ENCODE measurements around the gene AIG1. TPM values are rescaled to one million over a fixed set of nuclear protein-coding genes. Genes with fewer than 3 reads are reported as not detected.

The AIG1 gene
- total RNA-seq, 1 experiment from 2014 or later = 2.2 TPM

- ChIA-PET POLR2A (ENCODE audit: low non-redundant PET) (no interaction called here), CTCF (no interaction called here)
- no TSS peak for BruUV-seq (replicated peaks)
- no peaks in the 10 kb centered on the region for H3K4me1 ChIP-seq (ENCODE audit: insufficient read depth, low read length, poor library complexity, severe bottlenecking)
- no peak for DNase-seq (ENCODE audit: low spot score)
- H3K27me3 ChIP-seq (replicated peaks; ENCODE audit: insufficient read depth, low read depth, low read length, poor library complexity) = no peaks in the 10 kb centered on the region
- no peak overlapping the region for H3K4me3 ChIP-seq (ENCODE audit: low read depth, low read length, poor library complexity, severe bottlenecking)
- TF ChIP-seq CTCF (conservative IDR thresholded peaks at IDR 0.05; ENCODE audit: low read depth, low read length) (no peak), EZH2 (IDR thresholded peaks at IDR 0.05; ENCODE audit: borderline replicate concordance, low read depth, low read length, poor library complexity, severe bottlenecking) (no peak)
- no peaks in the 10 kb centered on the region for H3K9me3 ChIP-seq (ENCODE audit: low read depth, low read length, poor library complexity, severe bottlenecking)
- no peak overlapping the region for H3K27ac ChIP-seq (ENCODE audit: low read depth, low read length, poor library complexity, severe bottlenecking)
- no peaks in the 10 kb centered on the region for H3K36me3 ChIP-seq (ENCODE audit: insufficient read depth, low read length, poor library complexity, severe bottlenecking)
- intact Hi-C loops (cut with micrococcal nuclease; ENCODE audit: unreplicated experiment) = no loop called here
These were observed 235.2 kb downstream of the AIG1 start for GRCh38 chr6:143295932-143296331.

GRCh38 chr6:143298071-143298470 lies 237.4 kb downstream of the AIG1 start:
- Histone ChIP-seq H3K4me3 (ENCODE audit: low read depth, low read length, poor library complexity, severe bottlenecking) (no peak overlapping the region), H3K27me3 (replicated peaks; ENCODE audit: insufficient read depth, low read depth, low read length, poor library complexity) (no peaks in the 10 kb centered on the region), H3K36me3 (ENCODE audit: insufficient read depth, low read length, poor library complexity, severe bottlenecking) (no peaks in the 10 kb centered on the region), H3K4me1 (ENCODE audit: insufficient read depth, low read length, poor library complexity, severe bottlenecking) (no peaks in the 10 kb centered on the region), H3K27ac (ENCODE audit: low read depth, low read length, poor library complexity, severe bottlenecking) (no peak overlapping the region), H3K9me3 (ENCODE audit: low read depth, low read length, poor library complexity, severe bottlenecking) (no peaks in the 10 kb centered on the region)
- no TSS peak for BruUV-seq (replicated peaks)
- DNase-seq (ENCODE audit: low spot score) = no peak
- no peak for TF ChIP-seq CTCF (conservative IDR thresholded peaks at IDR 0.05; ENCODE audit: low read depth, low read length)
- no peak for TF ChIP-seq EZH2 (IDR thresholded peaks at IDR 0.05; ENCODE audit: borderline replicate concordance, low read depth, low read length, poor library complexity, severe bottlenecking)
- intact Hi-C loops (cut with micrococcal nuclease; ENCODE audit: unreplicated experiment) = no loop called here
- ChIA-PET POLR2A (ENCODE audit: low non-redundant PET) (no interaction called here), CTCF (no interaction called here)

GRCh38 chr6:143299253-143300166 lies 238.8 kb downstream of the AIG1 start:
- H3K36me3 ChIP-seq (ENCODE audit: insufficient read depth, low read length, poor library complexity, severe bottlenecking) = no peaks in the 10 kb centered on the region
- BruUV-seq (replicated peaks) = no TSS peak

More at GRCh38 chr6:143299253-143300166, 238.8 kb downstream of the AIG1 start:
- TF ChIP-seq EZH2 (IDR thresholded peaks at IDR 0.05; ENCODE audit: borderline replicate concordance, low read depth, low read length, poor library complexity, severe bottlenecking) (no peak), CTCF (conservative IDR thresholded peaks at IDR 0.05; ENCODE audit: low read depth, low read length) (no peak)
- Histone ChIP-seq H3K27me3 (replicated peaks; ENCODE audit: insufficient read depth, low read depth, low read length, poor library complexity) (no peaks in the 10 kb centered on the region), H3K4me1 (ENCODE audit: insufficient read depth, low read length, poor library complexity, severe bottlenecking) (no peaks in the 10 kb centered on the region), H3K4me3 (ENCODE audit: low read depth, low read length, poor library complexity, severe bottlenecking) (no peak overlapping the region), H3K27ac (ENCODE audit: low read depth, low read length, poor library complexity, severe bottlenecking) (no peak overlapping the region), H3K9me3 (ENCODE audit: low read depth, low read length, poor library complexity, severe bottlenecking) (no peaks in the 10 kb centered on the region)
- POLR2A ChIA-PET (ENCODE audit: low non-redundant PET) = no interaction called here
- intact Hi-C loops (cut with micrococcal nuclease; ENCODE audit: unreplicated experiment) = no loop called here
- CTCF ChIA-PET = no interaction called here
- DNase-seq (ENCODE audit: low spot score) = no peak

All from A673 (cell line).